GM10847 (cell line): Measurements from ENCODE around the gene GALNT18.

Experiments used
- POLR2A ChIP-seq: IDR thresholded peaks from 2 replicates; pipeline ENCODE4 v1.6.1; 2011; ENCODE audit not compliant: insufficient read length; ENCODE audit errors: extremely low read depth

Gene GALNT18

DNA sequence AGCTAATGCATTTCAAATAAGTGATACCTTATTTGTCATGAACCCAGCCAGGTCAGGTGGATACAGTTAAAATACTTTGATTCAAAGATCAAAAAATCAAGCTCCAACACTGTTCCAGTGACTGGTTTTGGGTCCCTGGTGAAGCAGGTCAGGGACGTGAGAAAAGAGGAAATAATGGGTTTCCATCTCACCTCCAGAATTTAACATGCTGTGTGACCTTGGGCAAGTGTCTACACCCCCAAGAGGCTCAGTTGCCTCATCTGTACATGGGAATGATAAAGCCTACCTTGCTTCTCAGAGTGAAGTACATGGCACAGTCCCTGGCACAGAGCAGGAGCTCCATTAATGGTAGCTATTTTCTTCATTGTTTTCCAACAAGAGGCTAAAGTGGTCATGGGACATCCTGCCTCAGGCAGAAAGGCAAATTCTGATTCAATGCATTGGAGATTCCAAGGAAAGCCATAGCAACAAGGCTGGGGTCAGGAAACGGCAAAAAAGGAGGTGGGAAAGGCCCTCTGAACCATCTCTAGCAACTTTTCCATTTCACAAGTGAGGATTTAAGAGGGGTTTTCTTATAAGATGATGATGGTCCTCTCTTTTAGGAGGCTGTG is 377.2 kb downstream of the GALNT18 start:
- no peak for TF ChIP-seq POLR2A

DNA sequence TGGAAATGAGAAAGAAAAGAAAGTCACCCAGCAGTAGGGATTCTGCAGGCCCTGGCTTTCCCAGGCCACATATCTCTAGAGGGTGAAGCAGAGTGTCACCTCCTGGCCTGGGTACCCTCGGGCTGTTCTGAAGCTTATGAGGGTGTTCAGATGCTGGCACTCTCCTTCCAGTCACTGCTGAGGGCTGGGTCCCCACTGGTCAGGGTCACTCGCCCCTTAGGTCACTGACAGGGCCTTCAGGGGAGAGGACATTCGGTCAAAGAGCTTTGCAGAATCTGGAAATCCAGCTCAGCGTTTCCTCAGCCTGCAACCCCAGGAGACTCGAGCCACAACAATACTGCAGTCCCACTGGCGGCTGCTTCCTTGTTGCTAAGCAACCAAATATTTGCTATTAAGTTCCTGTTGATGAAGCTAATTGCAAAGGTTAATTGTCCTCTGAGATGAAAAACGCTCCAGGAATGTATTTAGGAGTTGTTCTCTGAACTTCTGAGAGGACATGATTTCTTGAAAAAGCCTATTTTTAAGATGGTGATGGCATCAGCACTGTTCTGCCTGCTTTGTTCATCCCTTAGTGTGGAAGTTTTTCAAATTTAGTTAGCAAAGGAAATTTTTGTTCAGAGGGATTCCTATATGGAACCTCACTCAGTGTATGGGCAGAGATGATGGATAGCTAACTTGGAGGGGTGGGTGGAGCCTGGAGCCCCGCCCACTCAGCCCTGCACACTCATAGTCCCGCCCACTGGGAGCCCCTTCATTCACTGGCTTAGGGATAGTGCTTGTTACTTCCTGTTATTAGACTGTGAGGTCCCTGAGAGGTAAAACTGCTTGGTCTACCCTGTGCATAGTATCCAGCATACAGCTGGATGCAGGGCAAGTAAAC is 378.0 kb downstream of the GALNT18 start:
- no peak for TF ChIP-seq POLR2A

DNA sequence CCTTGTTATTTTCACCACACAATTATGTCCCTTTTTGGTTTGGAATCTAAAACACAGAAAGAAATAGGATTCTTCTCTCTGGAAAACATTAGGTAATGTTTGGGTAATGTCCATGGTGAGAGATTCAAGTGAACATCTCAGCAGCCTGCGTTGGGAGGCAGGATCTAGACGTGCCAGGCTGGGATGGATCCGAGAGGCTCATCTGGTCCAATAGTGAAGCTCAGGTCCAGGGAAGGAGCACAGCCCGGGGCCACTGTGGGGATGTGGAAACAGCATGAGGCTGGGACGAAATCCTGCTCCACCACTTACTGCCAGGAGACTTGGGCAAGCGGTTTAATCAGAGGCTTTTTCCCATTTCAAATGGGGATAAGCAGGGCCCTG is 378.6 kb downstream of the GALNT18 start:
- no peak for TF ChIP-seq POLR2A

DNA sequence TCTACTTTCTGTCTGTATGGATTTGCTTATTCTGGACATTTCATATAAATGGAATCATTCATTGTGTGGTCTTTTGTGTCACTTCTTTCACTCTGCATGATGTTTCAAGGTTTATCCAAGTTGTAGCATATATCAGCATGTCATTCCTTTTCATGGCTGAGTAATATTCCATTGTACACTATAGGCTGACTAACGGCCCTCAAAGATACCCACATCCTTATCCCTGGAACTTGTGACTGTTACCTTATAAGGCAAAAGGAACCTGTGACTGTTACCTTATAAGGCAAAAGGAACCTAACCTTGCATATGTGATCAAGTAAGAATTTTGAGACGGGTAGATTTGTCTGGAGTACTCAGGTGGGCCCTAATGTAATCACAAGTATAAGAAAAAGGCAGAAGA is 380.5 kb downstream of the GALNT18 start:
- no peak for TF ChIP-seq POLR2A

DNA sequence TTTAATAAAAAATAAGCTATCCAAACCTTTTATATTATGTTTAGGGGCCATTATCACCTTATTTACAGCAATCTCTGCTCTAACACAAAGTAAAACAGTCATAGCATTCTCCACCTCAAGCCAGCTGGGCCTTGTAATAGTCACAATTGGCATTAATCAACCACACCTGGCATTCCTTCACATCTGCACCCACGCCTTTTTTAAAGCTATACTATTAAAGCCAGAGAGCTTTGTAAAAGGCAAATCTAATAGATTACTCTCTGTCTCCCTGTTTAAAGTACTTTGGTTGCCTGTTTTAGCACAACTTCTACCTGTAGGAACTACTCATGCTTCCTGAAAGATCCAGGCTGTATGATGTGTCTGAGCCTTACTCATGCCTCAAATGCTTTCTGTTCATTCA is 381.8 kb downstream of the GALNT18 start:
- TF ChIP-seq POLR2A, result no peak

DNA sequence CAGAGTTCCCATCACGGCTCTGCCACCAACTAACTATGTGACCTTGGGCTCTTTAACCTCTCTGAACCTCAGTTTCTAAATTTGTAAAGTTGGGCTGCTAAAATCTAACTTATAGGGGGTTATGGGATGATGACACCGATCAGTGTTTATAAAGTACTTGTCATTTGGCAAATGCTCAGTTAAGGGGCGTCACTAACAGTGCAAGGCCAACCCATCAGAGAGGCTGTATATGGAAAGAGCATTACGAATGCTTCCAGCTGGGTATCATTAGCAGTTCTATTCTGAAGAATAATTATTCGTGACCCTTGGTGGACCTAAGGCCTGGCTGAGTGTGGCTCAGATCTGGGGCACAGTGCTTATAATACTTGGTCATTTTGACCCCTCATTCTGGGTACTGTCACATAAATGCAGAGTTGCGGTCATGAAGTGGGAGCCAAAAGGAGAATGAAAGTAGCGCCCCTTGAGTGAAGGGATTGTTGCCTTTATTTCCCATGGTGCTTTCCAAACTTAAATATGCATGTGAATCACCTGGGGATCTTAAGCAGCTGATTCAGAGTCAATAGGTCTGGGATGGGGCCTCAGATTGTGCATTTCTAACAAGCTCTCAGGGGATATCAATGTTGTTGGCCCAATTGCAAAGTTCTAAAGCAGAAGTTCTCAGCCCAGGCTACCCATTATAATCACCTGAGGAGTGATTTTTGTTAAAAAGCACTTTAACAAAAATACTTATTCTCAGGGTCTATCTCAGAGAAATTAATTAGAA is 384.6 kb downstream of the GALNT18 start:
- TF ChIP-seq POLR2A, result no peak

DNA sequence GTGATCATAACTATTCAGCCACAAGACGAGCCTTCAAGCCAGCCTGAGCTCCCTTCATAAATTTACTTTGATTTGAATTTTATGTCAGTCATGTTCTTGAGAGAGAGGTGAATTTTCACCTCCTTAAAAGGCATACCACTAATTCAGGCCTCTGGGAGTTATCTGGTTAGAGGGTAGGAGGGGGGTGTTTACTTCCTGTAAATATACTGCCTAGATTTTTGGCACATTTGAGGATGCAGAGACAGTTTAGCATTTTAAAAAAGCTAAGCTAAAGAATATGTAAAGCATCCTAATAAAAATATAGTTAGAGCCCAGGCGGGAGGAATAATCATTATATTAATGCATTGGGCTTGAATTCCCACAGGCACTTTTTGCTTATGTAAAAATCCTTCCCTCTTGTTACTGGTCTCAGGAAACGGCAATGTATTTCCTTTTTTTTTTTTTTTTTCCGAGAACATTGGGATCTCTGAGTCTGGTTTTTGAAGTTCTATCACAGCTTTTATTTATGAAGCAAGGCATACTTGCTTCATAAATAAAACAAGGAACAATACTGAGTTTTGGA is 385.2 kb downstream of the GALNT18 start:
- no peak for TF ChIP-seq POLR2A

DNA sequence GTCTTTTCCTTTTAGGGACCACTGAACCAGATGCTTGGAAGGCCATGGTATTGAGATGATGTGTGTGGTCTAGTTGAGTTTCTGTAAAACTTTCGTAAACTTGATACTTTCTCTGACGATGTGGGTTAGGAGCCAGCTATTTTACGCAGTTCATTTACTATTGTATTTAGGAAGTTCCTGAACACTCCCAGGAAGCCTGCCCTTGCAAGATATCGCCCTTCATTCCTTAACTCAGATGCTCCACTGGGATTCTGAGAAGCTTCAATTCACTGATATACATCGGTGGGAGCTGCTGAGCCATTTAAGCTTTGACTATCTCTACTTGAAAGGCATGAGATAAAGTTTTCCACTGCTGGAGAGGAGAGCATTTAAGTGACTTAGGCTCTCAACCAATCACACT is 390.0 kb downstream of the GALNT18 start:
- no peak for TF ChIP-seq POLR2A

DNA sequence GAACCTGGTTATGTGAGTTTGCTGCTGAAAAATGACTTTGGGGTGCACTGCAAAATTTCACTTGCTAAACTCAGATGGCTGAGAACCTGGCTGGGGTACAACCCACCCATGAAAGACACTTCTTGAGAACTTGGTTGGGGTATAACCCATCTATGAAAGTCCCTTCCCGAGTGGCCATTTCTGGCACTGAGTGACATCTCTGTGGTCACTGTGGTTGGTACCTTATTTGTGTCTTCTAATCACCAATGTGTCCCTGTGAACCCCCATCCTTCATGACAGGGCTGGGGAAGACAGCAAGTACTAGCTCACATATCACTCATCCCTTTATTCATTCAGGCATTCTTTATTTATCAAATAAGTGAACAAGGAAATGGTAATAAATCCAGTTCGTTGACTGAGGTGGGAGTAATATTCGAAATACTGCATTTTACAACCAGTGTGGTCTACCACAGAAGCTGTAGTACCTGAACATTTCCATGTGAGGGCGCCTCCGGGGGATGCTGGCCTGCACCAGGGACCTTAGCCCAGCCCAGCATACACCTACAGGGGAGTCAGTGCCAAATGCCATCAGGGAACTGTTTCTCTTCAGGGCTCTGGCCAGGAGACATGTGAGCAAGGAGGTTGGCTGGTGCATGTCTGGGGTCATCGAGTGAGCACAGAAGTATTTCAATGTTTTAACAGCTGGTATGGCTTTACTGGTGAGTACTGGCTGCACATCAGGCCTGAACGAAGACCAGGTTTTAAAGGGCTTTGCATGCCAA is 390.8 kb downstream of the GALNT18 start:
- no peak for TF ChIP-seq POLR2A

DNA sequence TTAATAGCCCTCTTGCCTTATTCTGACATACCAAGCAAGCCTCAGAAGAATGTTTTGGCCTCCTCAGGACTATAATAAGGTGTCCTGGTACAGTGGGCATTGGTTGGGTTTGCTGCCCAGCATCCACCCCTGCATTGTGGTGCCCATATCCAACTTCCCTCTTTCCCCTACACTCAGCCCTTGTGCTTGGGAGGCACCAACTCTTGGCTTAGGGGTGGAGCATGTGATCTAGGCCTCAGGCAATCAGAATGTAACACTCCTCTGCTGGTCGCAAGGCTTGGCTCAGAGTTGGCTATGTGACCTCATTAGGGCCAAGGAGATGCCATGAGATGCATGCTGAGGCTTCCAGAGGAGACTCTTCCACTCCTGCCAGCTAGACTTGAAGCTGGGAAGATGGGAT is 391.7 kb downstream of the GALNT18 start:
- TF ChIP-seq POLR2A, result no peak

DNA sequence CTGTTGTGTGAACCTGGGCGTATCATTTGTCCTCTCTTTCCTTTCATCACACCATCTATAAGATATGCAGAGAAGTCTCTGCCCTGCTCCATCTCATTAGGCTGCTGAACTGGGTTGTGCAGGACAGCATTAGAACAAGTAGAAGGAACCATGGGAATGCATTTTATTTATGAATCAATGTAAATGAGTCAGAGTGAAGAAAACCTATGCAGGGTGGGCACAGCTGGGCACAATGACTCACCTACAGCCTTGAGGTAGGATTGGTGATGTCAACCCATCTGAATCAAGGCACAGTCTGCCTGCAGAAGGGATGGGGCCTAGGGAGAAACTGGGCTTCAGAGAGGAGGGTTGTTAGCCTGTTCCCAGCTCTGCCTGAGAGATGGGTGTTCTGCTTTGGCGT is 392.2 kb downstream of the GALNT18 start:
- TF ChIP-seq POLR2A, result no peak

DNA sequence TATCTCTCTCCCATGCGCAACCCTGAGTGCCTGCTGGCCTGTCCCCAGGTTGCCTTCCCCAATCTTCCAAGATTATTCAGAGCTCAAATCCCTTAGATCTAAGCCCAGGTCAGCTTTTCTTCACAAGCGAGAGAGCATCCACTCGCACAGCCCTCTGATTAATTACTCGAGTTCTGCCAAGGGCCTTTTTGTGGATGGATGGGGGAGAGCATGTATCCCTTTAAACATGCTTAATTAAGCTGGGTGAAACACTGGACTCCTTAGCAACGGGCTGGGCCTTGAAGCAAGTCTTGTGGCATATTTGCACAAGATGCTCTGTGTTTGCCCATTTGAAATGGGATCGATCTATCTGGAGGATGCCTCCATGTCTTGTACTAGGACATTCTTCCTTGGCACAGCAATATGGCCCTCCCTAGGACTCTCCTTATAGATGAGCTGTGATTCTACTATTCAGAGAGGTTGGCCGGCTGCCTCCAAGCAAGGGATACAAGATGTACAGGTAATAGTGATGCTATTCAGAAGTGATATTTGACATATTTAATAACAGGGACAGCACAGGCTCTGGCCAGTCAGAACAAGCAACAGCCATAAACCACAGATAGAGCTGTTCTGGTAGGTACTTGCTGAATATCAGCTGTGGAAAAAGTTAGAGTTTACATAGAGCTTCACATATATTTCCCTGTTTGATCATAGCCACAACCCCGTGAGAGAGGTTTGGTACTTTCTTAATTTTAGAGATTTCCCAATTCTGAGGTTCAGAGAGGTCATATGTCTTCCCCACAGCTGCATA is 394.3 kb downstream of the GALNT18 start:
- no peak for TF ChIP-seq POLR2A
